Stimulated activated CD4-positive, alpha-beta T cell treated with anti-CD3 and anti-CD28 coated beads, Interleukin-1b, Interleukin-23, amount 100 ng/mL, for 24 hours (primary cell): Measurements from ENCODE around the gene SLC17A5.
A peak's percentile ranks its signal among the peaks of the same experiment; 100 is the strongest.
"Not testable (repeated sequence)": the region's sequence is repeated elsewhere in the genome, so short reads cannot be mapped to it uniquely, and the experiment has no call there.

Experiments used
- DNase-seq, 4 experiments: peaks; one replicate each; pipeline ENCODE4 v3.0.0-alpha.2; 2020; ENCODE audit warnings: low read depth in 4 of 4, low spot score in 1 of 4

SLC17A5 gene

DNA sequence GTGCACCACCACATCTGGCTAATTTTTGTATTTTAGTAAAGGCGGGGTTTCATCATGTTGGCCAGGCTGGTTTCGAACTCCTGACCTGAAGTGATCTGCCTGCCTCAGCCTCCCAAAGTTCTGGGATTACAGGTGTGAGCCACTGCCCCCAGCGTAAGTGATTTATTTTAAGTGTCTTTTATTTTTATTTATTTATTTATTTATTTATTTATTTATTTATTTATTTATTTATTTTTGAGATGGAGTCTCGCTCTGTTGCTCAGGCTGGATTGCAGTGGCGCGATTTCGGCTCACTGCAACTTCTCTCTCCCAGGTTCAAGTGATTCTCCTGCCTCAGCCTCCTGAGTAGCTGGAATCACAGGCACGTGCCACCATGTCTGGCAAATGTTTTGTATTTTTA is 30.3 kb downstream of the SLC17A5 start:
- not testable (repeated sequence) for DNase-seq

DNA sequence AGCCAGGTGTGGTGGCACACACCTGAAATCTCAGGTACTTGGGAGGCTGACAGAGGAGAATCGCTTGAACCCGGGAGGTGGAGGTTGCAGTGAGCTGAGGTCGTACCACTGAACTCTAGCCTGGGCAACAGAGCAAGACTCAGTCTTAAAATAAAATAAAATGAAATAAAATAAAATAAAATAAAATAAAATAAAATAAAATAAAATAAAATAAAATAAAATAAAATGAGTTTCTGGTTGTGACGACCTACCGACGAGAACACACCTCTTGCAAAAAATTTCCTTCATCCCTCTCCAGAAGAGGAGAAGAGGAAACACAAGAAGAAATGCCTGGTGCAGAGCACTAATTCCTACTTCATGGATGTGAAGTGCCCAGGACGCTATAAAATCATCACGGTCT is 35.7 kb downstream of the SLC17A5 start:
- DNase-seq, result not testable (repeated sequence)

DNA sequence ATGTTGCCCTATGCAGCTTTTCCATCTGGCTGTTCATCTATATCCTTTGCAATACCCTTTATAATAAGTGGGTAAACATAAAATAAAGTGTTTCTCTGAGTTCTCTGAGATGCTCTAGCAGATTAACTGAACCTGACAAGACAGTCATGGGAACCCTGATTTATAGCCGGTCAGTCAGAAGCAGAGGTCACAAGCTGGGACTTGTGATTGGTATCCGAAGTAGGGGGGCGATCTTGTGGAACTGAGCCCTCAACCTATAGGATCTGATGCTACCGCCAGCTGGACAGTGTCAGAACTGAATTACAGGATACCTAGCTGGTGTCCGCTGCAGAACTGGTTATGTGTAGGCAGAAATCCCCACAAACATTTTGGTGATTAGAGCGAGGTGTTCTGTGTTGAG is 39.0 kb downstream of the SLC17A5 start:
- no peak for DNase-seq

DNA sequence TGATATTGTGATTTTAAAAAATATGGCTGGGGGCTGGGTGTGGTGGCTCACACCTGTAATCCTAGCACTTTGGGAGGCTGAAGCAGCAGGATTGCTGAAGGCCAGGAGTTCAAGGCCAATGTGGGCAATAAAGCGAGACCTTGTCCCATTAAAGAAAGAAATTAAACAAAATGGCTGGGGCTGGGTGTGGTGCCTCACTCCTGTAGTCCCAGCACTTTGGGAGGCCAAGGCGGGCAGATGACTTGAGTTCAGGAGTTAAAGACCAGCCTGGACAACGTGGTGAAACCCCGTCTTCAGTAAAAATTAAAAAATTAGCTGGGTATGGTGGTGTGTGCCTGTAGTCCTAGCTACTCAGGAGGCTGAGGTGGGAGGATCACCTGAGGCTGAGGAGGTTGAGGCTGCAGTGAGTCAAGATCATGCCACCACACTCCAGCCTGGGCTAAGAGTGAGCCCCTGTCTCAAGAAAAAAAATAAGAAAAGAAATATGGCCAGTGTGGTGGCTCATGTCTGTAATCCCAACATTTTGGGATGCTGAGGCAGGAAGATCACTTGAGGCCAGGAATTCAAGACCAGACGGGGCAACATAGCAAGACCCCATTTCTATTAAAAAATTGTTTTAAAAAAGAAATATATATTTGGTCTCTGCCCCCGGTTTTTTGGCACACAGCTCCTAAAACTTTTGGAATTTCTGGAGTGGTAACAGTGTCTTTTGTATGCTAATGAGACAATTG is 39.8 kb downstream of the SLC17A5 start:
- DNase-seq, result no peak

DNA sequence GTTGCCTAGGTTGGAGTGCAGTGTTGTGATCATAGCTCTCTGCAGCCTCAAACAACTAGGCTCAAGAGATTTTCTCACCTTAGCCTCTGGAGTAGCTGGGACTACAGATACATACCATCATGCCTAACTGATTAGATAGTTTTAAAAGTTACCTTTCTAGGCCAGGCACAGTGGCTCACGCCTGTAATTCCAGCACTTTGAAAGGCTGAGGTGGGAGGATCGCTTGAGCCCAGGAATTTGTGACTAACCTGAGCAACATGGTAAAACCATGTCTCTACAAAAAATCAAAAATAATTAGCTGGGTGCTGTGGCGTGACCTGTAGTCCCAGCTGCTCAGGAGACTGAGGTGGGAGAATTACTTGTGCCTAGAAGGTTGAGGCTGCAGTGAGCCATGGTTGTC is 41.2 kb downstream of the SLC17A5 start:
- no peak for DNase-seq

DNA sequence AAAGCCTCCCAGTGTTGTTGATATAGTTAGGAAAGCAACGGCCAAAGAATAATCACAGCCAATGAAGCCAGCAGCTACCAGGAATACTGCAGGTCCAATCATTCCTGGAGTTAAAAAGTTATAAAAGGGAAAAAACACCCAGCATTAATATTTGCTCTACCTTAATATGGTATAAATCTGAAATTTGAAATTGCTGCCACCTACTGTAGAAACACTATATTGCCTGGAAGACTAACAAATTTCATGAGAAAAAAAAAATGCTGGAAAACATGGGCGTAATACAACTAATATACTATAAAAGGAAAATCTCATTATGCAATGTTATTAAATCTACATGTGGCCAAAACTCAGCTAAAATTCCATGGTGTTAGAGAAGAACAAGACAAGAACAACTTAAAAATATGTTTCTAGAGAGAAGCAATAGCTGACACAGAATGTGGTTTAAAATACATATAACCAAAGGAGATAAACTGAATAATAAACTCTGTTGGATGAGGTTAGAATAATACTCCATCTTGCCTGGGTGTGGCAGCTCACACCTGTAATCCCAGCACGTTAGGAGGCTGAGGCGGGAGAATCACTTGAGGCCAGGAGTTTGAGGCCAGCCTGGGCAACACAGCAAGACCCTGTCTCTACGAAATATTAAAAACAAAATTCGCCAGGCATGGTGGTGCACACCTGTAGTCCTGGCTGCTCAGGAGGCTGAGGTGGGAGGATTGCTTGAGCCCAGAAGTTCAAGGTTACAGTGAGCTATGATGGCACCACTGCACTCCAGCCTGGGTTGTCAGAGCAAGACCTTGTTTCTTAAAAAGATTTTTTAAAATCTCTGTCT is 43.1 kb downstream of the SLC17A5 start:
- DNase-seq, result no peak

DNA sequence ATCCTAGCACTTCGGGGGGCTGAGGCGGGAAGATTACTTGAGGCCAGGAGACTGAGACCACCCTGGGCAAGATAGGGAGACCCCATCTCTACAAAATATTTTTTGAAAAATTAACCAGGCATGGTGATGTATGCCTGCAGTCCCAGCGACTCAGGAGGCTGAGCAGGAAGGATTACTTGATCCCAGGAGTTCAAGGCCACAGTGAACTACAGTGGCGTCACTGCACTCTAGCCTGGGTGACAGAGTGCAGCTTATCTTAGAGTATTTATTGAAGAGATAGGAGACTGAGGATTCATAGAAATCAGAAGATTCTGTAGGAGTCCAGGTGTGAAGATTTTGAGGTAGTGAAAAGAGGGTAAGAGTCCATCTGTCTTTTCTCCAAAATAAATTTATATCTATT is 45.0 kb downstream of the SLC17A5 start:
- no peak for DNase-seq

DNA sequence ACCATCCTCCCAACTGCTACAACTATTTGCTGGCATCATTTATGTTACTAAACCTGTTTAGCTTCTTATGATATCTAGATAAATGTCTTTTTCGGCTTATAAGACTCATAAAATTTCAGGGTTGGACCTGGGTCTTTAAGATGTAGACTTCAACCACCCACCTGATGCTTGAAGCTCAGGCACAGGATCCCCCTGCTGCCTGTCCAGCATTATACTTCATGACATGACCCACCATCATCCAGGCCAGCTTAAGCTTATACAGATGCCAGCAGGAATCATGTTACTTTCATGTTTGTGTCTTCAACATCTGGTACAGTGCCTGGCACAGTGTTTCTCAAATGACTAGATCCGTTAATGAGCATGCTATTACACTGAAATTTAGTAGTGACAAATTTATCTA is 47.4 kb downstream of the SLC17A5 start:
- DNase-seq, result no peak

DNA sequence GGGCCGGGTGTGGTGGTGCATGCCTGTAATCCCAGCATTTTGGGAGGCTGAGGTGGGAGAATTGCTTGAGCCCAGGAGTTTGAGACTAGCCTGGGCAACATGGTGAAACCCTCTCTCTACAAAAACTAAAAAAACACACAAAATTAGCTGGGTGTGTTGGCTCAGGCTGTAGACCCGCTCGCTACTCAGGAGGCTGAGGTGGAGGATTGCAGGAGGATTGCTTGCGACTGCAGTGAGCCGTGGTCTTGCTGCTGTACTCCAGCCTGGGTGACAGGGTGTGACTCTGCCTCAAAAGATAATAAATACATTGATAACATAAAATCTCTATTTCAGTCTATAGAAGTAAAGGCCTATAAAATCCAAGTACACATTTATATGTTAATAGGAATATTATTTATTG is 49.3 kb downstream of the SLC17A5 start:
- DNase-seq, result no peak

DNA sequence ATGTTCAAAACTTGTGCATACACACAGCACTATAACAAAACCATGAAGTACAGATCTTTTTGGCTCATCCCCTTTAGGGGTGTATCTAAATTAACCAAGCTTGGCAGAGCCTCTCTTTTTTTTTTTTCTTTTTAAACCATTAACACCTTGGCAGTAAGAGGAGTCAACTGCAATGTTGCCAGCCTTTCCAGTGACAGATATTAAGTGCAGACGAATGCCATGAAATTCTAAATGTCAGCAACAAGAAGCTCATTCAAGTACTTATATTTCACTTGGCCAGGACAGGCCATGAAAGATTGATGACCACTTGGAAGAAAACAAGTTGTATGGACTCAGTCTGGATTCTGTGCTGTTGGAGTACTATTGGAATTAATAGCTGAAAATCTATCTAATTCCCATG is 49.8 kb downstream of the SLC17A5 start:
- no peak for DNase-seq

DNA sequence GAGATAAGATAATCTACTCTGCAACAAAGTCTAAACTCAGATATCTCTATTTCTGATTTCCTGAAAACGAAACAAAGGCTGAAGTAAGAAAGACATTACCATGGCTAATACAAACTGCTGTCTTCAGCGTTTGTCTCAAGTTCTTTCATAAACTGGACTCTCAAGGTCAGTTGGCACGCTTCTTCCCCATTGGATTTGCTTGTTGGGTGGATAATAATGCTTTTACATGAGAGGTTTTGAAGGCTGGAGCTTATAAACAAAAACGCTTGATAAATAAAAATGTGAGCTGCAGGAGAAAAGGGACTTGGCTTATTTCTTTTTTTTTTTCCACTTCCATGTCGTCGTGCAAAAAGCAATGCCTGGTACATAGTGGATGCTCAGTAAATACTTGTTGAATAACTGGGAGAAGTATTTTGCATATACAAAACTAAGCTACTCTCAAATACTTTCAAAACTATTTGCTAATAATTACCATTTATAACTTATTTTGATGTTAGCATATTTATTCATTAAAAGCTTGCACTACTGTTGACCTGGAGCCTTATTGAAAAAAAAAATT is 67.3 kb downstream of the SLC17A5 start:
- no peak for DNase-seq

DNA sequence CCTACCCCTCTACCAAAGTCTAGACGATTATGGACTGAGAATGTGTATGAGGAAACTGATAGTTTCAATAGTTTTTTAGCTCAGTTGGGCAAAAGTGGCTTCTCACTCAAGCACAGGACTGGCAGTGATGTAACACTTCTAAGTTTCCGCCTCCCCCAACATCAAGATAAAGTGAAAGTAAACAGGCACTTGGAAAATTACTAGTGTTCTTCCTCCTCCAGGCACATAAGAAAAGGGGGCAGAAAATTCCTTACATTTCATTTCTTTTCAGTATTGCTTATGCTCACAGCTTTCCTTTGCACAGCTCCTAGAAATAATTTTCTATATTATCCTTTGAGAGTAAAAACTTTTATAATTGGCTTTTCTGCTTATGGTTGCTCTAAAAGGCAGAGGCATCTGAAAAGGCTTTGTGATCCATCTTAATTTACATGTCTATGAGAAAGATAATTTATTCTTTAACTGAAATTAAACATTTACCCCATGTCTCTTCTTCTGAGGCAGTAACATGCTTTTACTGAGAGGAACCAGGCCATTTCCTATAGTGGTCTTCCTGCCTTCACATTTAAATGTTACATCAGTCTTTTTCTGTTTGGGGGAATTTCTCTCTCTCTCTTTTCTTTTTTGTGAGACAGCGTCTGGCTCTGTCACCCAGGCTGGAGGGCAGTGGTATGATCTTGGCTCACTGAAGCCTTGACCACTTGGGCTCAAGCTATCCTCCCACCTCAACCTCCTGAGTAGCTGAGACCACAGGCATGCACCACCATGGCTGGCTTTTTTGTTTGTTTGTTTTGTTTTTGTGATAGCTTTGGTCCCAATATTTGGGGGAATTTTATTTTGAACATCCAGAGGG is 68.0 kb downstream of the SLC17A5 start:
- DNase-seq, result peak in 1 of 4 experiments; percentile 7

DNA sequence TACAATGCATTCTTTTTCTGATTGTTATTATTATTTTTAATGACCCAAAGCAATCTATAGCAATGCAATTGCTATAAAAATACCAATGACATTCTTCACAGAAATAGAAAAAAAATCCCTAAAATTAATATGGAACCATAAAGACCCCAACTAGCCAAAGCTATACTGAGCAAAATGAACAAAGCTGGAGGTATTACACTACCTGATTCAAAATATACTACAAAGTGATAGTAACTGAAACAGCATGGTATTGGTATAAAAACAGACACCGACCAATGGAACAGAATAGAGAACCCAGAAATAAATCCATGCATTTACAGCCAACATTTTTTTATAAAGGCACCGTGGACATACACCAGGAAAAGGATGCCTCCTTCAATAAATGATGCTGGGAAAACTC is 72.5 kb downstream of the SLC17A5 start:
- DNase-seq, result no peak

DNA sequence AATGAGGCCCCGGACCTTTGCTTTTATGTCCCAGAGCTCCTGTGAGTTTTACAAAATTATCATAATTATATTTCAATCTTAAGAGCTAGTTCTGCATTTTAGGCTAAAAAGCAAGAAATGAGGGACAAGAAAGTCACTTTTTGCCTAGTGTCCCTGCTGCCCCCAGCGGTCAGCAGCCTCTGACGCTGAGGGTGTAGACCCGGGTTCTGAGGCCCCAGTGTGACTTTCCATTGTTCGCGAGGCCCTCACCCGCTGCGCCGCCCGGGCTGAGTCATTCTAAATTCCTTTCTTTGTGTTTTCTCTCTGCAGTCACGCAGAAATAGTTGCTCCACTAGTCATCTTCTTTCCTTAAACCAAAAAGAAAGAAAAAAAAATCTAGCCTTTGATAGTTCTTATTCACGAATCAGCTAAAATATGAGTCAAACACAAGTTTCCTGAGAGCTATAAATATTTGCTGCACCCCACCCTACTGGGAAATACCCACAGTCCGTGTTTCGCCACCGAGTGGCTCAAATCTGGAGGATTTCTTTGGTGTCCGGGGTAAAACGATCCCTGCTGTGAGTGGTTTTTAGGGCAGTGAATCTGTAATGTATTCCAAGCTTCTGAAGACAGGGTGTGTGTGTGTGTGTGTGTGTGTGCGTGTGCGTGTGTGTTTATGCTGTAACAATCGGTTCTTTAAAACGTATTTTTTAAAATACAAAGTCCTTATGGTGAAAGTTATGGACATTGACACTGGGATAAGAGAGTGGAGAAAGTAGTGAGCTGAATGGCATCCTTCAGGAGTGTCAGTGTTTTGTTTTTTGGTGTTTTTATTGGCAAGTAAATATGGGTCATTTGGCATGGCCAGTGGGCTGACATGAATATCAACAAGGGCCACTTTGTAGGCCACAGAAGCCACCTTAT is 73.3 kb downstream of the SLC17A5 start:
- DNase-seq, result peak; percentile 48 to 72 (median 60)

DNA sequence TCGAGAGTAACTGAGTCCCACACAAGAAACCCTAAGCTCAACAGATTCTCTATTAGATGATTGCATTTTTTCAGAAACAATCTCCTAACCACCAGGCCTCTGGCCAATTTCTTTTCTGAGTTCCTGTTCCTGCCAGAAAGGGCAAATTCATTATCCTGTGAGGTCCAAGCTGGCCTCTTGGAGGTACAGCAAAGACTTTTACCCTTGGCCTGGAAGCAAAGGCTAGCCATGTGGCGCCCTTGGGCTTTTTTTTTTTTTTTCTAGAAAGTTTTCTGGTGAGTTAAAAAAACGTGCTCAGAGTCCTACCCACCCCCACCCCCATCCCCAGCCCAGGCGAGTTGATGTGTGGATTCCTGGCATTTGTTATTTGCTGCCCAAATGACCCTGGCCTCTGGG is 73.9 kb downstream of the SLC17A5 start:
- DNase-seq, result no peak

DNA sequence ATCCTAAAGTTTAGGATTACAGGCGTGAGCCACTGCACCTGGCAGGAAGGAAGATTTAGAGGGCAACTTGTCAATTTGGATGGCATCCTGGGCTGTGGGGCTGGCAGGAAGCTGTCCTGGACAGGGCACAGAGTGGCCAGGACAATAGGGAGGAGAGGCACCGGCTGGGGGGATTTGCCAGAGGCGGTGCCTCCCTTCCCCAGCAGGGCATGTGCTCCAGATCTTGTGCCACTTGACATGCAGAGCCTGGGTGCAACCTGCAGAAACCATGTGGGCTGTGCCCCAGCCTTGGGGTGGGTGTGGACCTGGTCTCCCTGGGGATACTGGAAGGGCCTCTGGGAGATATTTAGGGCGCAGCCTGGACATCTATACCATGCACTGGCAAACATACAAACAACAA is 74.4 kb downstream of the SLC17A5 start:
- DNase-seq, result no peak

DNA sequence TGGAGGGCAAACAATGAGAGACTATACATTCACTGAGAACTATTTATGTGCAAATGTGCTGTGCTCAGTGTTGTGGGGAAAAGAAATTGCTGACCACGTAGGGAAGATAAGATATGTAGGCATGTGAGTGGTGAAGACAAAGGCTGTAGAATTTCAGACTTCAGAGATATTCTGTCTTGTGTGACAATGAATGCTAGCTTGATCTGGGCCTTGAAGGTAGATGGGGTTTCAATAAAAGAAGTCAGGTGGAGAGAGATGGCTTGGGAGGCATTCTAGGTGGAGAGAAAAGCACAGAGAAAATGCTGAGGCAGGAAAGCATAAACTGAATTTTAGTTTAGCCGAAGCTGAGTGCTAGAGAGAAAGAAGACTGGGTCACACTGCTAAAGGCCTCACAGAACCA is 76.1 kb downstream of the SLC17A5 start:
- no peak for DNase-seq

DNA sequence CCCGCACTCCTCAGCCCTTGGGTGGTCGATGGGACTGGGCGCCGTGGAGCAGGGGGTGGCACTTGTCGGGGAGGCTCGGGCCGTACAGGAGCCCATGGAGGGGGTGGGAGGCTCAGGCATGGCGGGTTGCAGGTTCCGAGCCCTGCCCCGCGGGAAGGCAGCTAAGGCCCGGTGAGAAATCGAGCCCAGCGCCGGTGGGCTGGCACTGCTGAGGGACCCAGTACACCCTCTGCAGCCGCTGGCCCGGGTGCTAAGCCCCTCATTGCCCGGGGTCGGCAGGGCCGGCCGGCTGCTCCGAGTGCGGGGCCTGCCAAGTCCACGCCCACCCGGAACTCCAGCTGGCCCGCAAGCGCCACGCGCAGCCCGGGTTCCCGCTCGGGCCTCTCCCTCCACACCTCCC is 81.3 kb downstream of the SLC17A5 start:
- not testable (repeated sequence) for DNase-seq

DNA sequence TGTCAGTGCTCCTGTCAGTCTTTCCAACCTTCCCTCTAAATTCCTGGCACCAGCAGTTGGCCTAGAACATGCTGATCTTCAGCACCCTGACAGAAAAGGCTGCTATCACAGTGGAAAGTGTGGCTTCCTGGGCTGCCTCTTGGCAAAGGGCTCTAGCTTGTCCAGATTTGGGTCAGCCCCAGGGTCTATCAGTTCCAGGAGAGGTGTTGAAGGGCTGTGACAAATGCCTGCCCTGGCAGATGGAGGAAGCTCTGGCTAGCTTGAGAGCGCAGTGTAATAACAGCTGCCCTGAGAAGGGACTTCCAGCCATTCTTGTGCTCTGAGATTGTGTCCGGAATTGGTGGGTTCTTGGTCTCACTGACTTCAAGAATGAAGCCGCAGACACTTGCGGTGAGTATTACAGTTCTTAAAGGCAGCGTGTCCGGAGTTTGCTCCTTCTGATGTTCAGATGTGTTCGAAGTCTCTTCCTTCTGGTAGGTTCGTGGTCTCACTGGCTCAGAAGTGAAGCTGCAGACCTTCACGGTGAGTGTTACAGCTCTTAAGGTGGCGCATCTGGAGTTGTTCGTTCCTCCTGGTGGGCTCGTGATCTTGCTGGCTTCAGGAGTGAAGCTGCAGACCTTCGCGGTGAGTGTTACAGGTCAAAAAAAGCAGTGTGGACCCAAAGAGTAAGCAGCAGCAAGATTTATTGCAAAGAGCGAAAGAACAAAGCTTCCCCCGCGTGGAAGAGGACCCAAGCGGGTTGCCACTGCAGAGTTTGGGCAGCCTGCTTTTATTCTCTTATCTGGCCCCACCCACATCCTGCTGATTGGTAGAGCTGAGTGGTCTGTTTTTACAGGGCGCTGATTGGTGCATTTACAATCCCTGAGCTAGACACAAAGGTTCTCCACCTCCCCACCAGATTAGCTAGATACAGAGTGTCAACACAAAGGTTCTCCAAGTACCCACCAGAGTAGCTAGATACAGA is 82.3 kb downstream of the SLC17A5 start:
- not testable (repeated sequence) for DNase-seq
